ENCODE measurements around the gene ABI1.
"Not testable (repeated sequence)": the region's sequence is repeated elsewhere in the genome, so short reads cannot be mapped to it uniquely, and the experiment has no call there.

The ABI1 gene

GRCh38 chr10:26804418-26805393 lies 56.1 kb downstream of the ABI1 start:
- DNase-seq (ENCODE audit: low read depth in 3 of 3) = no peak

- no peak for DNase-seq (ENCODE audit: low read depth in 3 of 3)
Observed at GRCh38 chr10:26803849-26804248, 56.9 kb downstream of the ABI1 start.

GRCh38 chr10:26802527-26802926 lies 58.2 kb downstream of the ABI1 start:
- no peak for DNase-seq (ENCODE audit: low read depth in 3 of 3)

- no peak for DNase-seq (ENCODE audit: low read depth in 3 of 3)
Observed at GRCh38 chr10:26801831-26802230, 58.9 kb downstream of the ABI1 start.

DNA sequence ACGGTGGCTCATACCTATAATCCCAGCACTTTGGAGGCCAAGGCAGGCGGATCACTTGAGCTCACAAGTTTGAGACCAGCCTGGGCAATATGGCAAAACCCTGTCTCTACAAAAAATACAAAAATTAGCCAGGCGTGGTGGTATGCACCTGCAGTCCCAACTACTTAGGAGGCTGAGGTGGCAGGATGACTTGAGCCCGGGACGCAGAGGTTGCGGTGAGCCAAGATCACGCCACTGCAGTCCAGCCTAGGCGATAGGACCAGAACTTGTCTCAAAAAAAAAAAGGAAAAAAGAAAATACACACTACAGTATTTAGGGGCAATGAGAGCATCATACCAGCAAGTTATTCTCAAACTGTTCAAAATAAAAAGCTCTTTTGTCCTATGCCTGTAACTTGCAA lies 59.5 kb downstream of the ABI1 start:
- no peak for DNase-seq (ENCODE audit: low read depth in 3 of 3)

- no peak for DNase-seq (ENCODE audit: low read depth in 3 of 3)
Observed at GRCh38 chr10:26800468-26800867, 60.3 kb downstream of the ABI1 start.

- DNase-seq (ENCODE audit: low read depth in 3 of 3) = no peak
Observed at GRCh38 chr10:26799342-26799741, 61.4 kb downstream of the ABI1 start.

GRCh38 chr10:26798298-26798697 lies 62.5 kb downstream of the ABI1 start:
- no peak for DNase-seq (ENCODE audit: low read depth in 3 of 3)

- DNase-seq (ENCODE audit: low read depth in 3 of 3) = no peak
Observed at GRCh38 chr10:26797340-26797739, 63.4 kb downstream of the ABI1 start.

- DNase-seq (ENCODE audit: low read depth in 3 of 3) = no peak
Observed at GRCh38 chr10:26792758-26793495, 67.8 kb downstream of the ABI1 start.

DNA sequence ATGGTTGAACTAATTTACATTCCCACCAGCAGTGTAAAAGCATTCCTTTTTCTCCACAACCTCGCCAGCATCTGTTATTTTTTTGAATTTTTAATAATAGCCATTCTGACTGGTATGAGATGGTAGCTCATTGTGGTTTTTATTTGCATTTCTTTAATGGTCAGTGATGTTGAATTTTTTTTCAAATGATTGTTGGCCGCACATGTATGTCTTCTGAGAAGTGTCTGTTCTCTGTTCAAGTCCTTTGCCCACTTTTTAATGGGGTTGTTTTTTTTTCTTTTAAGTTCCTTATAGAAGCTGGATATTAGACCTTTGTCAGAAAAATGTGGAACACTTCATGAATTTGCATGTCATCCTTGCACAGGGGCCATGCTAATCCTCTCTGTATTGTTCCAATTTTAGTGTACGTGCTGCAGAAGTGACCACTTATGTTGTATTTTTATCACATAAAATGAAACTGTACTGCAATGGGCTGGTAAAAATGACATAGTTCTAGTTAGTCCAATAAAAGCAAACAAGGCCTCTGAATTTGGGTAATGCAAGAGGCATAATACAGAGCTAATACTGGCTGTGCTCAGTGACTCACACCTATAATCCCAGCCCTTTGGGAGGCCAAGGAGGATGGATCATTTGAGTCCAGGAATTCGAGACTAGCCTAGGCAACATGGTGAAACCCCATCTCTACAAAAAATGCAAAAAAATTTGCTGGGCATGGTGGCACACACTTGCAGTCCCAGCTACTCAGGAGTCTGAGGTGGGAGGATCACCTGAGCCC lies 70.3 kb downstream of the ABI1 start:
- no peak for DNase-seq (ENCODE audit: low read depth in 3 of 3)

DNA sequence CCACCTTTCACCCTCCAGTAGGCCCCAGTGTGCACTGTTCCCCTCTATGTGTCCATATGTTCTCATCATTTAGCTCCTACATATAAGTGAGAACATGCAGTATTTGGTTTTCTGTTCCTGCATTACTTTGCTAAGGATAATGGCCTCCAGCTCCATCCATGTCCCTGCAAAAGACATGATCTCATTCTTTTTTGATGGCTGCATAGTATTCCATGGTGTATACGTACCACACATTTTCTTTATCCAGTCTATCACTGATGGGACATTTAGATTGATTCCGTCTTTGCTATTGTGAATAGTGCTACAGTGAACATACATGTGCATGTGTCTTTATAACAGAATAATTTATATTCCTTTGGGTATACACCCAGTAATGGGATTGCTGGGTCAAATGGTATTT lies 71.0 kb downstream of the ABI1 start:
- not testable (repeated sequence) for DNase-seq (ENCODE audit: low read depth in 3 of 3)

- DNase-seq (ENCODE audit: low read depth in 3 of 3) = no peak
Observed at GRCh38 chr10:26787362-26787761, 73.4 kb downstream of the ABI1 start.

DNA sequence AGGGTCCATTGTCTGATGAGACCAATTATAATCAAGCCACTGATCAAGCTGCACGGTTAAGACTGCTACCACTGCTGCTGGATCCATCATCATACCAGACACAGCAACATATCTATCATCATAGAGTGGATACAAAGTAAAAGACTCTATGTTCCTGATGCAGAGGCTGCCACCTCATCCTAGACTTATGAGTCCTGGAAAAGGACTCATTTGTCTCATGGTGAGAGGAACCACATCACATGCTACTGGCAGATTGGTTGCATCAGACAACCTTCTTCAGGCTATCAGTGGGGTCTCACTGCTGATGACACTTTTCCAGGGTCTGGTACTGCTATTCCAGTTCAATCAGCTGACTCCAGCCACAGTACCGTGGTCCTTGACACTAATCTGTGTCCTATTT lies 79.0 kb downstream of the ABI1 start:
- peak in 2 of 3 donors; percentile 8 to 13 for DNase-seq (ENCODE audit: low read depth in 3 of 3)

DNA sequence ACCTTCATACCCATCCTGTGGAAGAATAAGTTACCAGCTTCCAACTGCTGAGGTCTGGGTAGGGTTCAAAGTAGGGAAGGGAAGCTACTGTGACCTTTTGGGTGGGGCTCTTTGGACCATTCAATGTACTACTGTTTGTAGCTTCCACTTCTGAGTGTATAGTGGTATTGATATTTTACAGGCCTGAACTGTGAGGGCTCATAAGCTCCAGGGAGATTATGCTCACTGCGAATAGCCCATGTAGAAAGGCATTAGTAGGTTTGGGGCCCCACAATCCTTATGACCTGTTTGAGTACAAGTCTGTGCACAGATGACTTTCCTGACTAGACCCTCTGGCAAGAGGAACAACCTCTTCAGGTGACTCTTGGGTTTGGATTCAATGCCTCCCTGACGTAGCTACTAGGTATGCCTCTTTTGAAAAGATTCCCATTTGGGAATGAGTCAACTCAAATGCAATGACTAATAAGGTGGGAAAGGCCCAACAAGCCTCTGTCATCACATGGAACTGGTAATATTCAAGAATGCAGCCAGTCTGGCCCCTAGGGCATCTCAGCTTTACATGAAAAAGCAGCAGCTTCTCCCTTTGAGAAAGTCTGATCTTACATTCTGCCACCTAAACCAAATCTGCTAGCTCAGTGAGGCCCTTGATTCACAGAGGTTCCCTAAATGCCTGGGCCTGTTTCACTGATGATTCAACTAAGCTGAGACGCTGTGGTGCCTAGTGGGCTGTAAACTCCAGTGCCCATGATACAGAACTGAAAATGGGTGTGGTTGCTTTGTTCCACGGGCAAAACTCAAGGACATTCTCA lies 79.8 kb downstream of the ABI1 start:
- peak in 2 of 3 donors; percentile 15 to 21 for DNase-seq (ENCODE audit: low read depth in 3 of 3)

DNA sequence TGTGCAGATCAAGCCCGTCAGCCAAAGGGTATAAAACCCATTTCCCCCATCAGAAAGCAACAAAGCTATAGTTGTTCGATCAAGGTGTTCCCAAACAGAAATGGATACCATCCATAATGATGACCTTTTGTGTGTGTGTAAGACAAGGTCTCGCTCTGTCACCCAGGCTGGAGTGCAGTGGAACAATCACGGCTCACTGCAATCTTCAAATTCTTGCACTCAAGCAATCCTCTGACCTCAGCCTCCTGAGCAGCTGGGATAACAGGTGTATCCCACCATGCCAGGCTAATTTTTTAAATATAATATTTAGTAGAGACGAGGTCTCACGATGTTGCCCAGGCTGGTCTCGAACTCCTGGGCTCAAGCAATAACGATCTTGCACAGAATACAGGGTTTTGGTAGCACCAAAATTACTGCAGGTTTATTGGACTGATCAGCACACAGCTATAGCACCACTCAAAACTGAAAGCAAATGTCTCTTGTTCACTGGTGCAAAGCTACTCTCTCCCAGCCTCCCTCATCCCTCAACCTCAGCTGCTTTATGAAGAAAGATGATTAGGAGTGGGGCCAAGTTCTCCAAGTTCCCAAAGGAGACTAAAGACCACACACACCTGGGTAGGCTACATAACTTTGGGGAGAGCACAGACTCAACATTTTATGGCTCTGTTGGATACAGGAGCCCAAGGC lies 80.5 kb downstream of the ABI1 start:
- DNase-seq (ENCODE audit: low read depth in 3 of 3) = no peak

DNA sequence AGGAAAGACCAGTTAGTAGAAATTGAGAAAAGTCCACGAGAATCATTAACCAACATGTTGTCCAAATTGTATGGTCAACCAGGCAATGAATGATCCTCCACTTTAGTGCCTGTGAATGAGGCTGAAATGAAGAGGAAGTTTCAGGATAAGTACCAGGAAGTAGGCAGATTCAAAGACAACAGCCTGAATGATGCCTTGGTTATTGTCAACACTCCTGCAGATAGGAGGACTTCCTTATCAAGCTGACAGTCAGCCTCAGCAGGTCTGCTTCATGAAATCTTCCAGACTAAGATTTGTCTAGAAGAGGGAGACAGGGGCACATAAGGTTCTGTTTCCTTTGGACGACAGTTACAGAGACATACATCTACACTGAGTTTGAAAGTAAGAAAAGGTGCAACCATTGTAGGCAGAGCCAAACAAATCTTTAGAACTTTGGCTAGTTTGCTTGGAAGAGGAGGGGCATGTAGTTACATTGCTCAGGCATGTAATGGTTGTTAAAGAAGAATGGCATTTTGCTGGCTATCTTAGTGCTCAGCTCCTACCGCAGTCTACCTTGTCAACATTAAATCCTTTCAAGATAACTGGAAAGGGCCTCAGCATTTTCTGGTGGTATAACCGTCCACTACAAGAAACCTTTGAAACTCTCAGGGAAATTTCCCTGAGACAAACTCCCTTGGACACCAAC lies 81.4 kb downstream of the ABI1 start:
- no peak for DNase-seq (ENCODE audit: low read depth in 3 of 3)

- DNase-seq (ENCODE audit: low read depth in 3 of 3) = no peak
Observed at GRCh38 chr10:26777686-26778085, 83.1 kb downstream of the ABI1 start.

GRCh38 chr10:26776258-26776657 lies 84.5 kb downstream of the ABI1 start:
- no peak for DNase-seq (ENCODE audit: low read depth in 3 of 3)

DNA sequence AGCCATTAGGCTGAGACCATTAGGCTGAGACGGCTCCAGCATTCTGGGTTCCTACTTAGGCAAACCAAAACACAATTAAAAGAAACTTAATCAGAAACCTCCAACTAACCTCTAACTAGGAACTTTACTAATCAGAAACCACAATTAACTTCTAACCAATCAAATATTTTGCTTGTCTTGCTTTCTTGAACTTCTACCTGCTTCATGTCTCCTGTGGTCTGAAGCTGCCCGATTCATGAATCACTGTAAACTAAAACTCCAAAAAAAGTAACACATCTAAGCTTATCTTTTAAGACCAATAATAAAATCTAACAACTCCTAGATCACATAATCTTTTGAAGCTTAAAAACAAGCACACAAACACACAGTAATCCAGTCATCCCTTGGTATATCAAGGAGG lies 87.1 kb downstream of the ABI1 start:
- DNase-seq (ENCODE audit: low read depth in 3 of 3) = no peak

All from stimulated activated CD4-positive, alpha-beta T cell treated with anti-CD3 and anti-CD28 coated beads, TNF-alpha, amount 100 ng/mL, for 48 hours (primary cell).